Measurements from ENCODE around the gene CDH11. TPM values are rescaled to one million over a fixed set of nuclear protein-coding genes. Genes with fewer than 3 reads are reported as not detected.

Gene CDH11
- total and polyA plus RNA-seq, 2 donors (not counting 1 experiment from before 2014, with no cell fraction given) = not detected

GRCh38 chr16:64969221-64969620 is 152.6 kb downstream of the CDH11 start:
- DNase-seq (no peak), ATAC-seq (ENCODE audit: low read depth) (no peak)
- CTCF ChIA-PET = no interaction called here
- Histone ChIP-seq H3K9me3 (ENCODE audit: control extremely low read depth in 1 of 3, control insufficient read depth in 2 of 3, insufficient read depth in 1 of 3, low read length in 2 of 3) (no peaks in the 10 kb centered on the region), H4K20me1 (ENCODE audit: control insufficient read depth, insufficient read depth, low read length, poor library complexity, severe bottlenecking) (no peaks in the 10 kb centered on the region), H3K4me1 (ENCODE audit: control insufficient read depth in 2 of 2, insufficient read depth in 2 of 2, low read length in 2 of 2) (no peaks in the 10 kb centered on the region), H3K4me2 (replicated peaks; ENCODE audit: low read depth, low read length, poor library complexity, severe bottlenecking) (no peak overlapping the region), H3K36me3 (replicated peaks in 1 of 2; ENCODE audit: control extremely low read depth in 1 of 2, control insufficient read depth in 1 of 2, extremely low read depth in 1 of 2, insufficient read depth in 2 of 2, low read length in 1 of 2) (no peaks in the 10 kb centered on the region), H3K27me3 (replicated peaks in 1 of 4; ENCODE audit: control extremely low read depth in 1 of 4, control insufficient read depth in 3 of 4, insufficient read depth in 4 of 4, low read length in 3 of 4) (no peaks in the 10 kb centered on the region), H3K27ac (ENCODE audit: low read length in 2 of 2) (no peak overlapping the region), H3K79me2 (ENCODE audit: control insufficient read depth, insufficient read depth, low read length) (no peaks in the 10 kb centered on the region), H3K4me3 (ENCODE audit: control extremely low read depth in 1 of 5, extremely low read depth in 1 of 5, insufficient read depth in 1 of 5, low read depth in 2 of 5, low read length in 4 of 5) (no peak overlapping the region), H2AFZ (ENCODE audit: insufficient read depth, low read depth, low read length, poor library complexity, severe bottlenecking) (no peak overlapping the region), H3K9ac (ENCODE audit: low read length) (no peak overlapping the region)
- Mint-ChIP-seq H3K4me3 (no peak overlapping the region), H3K27me3 (no peaks in the 10 kb centered on the region), H3K9me3 (ENCODE audit: insufficient read depth) (peaks cover 2% of the 10 kb centered on the region), H3K4me1 (no peaks in the 10 kb centered on the region), H3K27ac (no peak overlapping the region)
- POLR2A ChIA-PET = no interaction called here
- intact Hi-C loops (cut with micrococcal nuclease) = no loop called here
- TF ChIP-seq EZH2 (IDR thresholded peaks at IDR 0.05; ENCODE audit: borderline replicate concordance, insufficient read depth, low read depth, low read length, poor library complexity, severe bottlenecking) = no peak
- TF ChIP-seq CTCF (IDR thresholded peaks at IDR 0.05) = no peak
- WGBS (ENCODE audit: insufficient coverage) = no CpG with 5 or more reads among the region's 1 CpG

- DNase-seq (no peak), ATAC-seq (ENCODE audit: low read depth) (no peak)
- no CpG with 5 or more reads among the region's 6 CpGs for WGBS (ENCODE audit: insufficient coverage)
- H3K9ac ChIP-seq (ENCODE audit: low read length) = no peak overlapping the region
- no peaks in the 10 kb centered on the region for H3K36me3 ChIP-seq (replicated peaks in 1 of 2; ENCODE audit: control extremely low read depth in 1 of 2, control insufficient read depth in 1 of 2, extremely low read depth in 1 of 2, insufficient read depth in 2 of 2, low read length in 1 of 2)
- no peak overlapping the region for H3K27ac Mint-ChIP-seq
- intact Hi-C loops (cut with micrococcal nuclease) = no loop called here
- no peaks in the 10 kb centered on the region for H3K9me3 ChIP-seq (ENCODE audit: control extremely low read depth in 1 of 3, control insufficient read depth in 2 of 3, insufficient read depth in 1 of 3, low read length in 2 of 3)
- no peaks in the 10 kb centered on the region for H3K9me3 Mint-ChIP-seq (ENCODE audit: insufficient read depth)
- no peak overlapping the region for H3K4me3 Mint-ChIP-seq
- no peak overlapping the region for H3K27ac ChIP-seq (ENCODE audit: low read length in 2 of 2)
- H3K4me3 ChIP-seq (ENCODE audit: control extremely low read depth in 1 of 5, extremely low read depth in 1 of 5, insufficient read depth in 1 of 5, low read depth in 2 of 5, low read length in 4 of 5) = no peak overlapping the region
- H3K79me2 ChIP-seq (ENCODE audit: control insufficient read depth, insufficient read depth, low read length) = no peaks in the 10 kb centered on the region
- no peak overlapping the region for H3K4me2 ChIP-seq (replicated peaks; ENCODE audit: low read depth, low read length, poor library complexity, severe bottlenecking)
- ChIA-PET CTCF (no interaction called here), POLR2A (no interaction called here)
- no peak overlapping the region for H2AFZ ChIP-seq (ENCODE audit: insufficient read depth, low read depth, low read length, poor library complexity, severe bottlenecking)
- no peaks in the 10 kb centered on the region for H3K27me3 ChIP-seq (replicated peaks in 1 of 4; ENCODE audit: control extremely low read depth in 1 of 4, control insufficient read depth in 3 of 4, insufficient read depth in 4 of 4, low read length in 3 of 4)
- H3K4me1 Mint-ChIP-seq = no peaks in the 10 kb centered on the region
- no peaks in the 10 kb centered on the region for H3K27me3 Mint-ChIP-seq
- H4K20me1 ChIP-seq (ENCODE audit: control insufficient read depth, insufficient read depth, low read length, poor library complexity, severe bottlenecking) = no peaks in the 10 kb centered on the region
- TF ChIP-seq CTCF (IDR thresholded peaks at IDR 0.05) = no peak
- TF ChIP-seq EZH2 (IDR thresholded peaks at IDR 0.05; ENCODE audit: borderline replicate concordance, insufficient read depth, low read depth, low read length, poor library complexity, severe bottlenecking) = no peak
- no peaks in the 10 kb centered on the region for H3K4me1 ChIP-seq (ENCODE audit: control insufficient read depth in 2 of 2, insufficient read depth in 2 of 2, low read length in 2 of 2)
These were observed 153.3 kb downstream of the CDH11 start for GRCh38 chr16:64968539-64968938.

Measured in B cell (primary cell).